ENCODE data around the gene CIITA.
A peak's percentile ranks its signal among the peaks of the same experiment; 100 is the strongest.

The CIITA gene

DNA sequence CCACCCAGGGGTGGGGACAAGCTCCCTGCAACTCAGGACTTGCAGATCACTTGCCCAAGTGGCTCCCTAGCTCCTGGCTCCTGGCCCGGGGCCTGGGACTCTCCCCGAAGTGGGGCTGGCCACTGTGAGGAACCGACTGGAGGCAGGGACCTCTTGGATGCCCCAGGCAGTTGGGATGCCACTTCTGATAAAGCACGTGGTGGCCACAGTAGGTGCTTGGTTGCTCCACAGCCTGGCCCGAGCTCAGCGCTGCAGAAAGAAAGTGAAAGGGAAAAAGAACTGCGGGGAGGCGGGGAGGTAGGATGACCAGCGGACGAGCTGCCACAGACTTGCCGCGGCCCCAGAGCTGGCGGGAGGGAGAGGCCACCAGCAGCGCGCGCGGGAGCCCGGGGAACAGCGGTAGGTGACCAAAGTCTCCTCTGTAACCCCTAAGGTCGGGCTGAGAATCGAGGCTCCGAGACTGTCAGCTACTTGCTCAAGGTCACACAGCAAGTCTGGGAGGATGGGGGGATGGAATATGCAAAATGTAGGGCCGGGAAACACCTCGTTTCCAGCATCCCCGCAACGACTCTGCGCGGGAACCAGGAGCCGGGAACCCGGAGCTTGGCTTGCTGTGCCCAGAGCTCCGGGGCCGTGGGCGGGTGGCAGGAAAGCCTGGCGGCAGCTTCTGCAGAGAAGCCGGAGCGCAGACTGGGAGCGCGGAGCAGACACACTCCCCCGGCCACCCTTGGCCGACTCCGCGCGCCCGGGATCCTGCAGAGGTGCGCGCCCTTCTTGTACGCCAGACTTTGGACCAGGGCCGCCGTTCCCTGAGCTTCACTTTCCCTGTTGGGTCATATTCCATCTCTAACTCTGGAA, 1.9 kb downstream of the CIITA start:
- peak; percentile 38 for DNase-seq (ENCODE audit: low read depth)

DNA sequence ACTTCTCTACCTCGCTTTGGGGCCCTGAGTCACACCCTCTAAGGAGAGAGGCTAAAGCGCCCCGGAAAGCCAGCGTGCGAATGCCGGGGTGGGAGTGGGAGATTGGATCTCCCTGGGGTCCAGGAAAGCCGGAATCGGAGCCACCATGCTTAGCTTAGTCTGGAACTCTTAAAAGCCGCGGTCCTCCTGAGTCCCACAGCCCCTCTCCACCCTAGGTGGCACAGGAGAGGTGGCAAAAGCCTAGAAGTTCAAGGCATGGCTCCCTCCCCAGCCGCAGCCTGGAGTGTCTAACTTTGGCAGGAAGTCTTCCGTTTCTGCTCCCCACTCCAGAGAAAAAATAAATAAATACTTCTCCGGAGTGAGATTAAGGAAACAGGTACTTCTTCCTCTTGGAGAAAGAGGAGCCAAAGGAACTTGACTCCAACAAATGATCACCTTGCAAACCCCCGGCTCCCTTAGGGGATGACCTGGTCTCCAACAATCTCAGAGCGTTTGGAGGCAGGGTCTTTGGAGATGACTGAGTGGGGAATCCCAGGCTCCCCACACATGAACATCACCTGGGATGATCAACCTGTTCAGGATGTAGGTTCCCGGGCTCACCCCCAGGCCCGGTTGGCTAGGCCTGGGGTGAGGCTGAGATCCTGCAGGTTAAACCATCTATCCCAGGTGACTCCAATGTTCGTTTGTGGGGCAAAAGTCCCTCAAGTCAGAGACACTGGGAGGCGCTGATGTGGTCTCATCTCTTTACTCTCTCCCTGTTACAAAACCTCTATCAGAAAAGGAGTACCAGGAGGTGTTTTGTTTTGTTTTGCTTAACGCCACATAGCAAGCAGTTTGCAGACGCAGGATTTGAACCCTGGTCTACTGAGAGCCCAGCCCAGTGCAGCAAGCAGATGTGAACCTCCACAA, 2.9 kb downstream of the CIITA start:
- no peak for DNase-seq (ENCODE audit: low read depth)

GRCh38 chr16:10880594-10881452, 3.8 kb downstream of the CIITA start:
- DNase-seq (ENCODE audit: low read depth): no peak

GRCh38 chr16:10881479-10882030, 4.6 kb downstream of the CIITA start:
- DNase-seq (ENCODE audit: low read depth): no peak

- DNase-seq (ENCODE audit: low read depth): no peak
Measured at GRCh38 chr16:10883004-10883403, 6.0 kb downstream of the CIITA start.

- no peak for DNase-seq (ENCODE audit: low read depth)
Measured at GRCh38 chr16:10885246-10885645, 8.2 kb downstream of the CIITA start.

GRCh38 chr16:10888320-10888937, 11.4 kb downstream of the CIITA start:
- DNase-seq (ENCODE audit: low read depth): no peak

GRCh38 chr16:10889855-10890254, 12.9 kb downstream of the CIITA start:
- DNase-seq (ENCODE audit: low read depth): no peak

GRCh38 chr16:10892782-10893318, 15.8 kb downstream of the CIITA start:
- no peak for DNase-seq (ENCODE audit: low read depth)

DNA sequence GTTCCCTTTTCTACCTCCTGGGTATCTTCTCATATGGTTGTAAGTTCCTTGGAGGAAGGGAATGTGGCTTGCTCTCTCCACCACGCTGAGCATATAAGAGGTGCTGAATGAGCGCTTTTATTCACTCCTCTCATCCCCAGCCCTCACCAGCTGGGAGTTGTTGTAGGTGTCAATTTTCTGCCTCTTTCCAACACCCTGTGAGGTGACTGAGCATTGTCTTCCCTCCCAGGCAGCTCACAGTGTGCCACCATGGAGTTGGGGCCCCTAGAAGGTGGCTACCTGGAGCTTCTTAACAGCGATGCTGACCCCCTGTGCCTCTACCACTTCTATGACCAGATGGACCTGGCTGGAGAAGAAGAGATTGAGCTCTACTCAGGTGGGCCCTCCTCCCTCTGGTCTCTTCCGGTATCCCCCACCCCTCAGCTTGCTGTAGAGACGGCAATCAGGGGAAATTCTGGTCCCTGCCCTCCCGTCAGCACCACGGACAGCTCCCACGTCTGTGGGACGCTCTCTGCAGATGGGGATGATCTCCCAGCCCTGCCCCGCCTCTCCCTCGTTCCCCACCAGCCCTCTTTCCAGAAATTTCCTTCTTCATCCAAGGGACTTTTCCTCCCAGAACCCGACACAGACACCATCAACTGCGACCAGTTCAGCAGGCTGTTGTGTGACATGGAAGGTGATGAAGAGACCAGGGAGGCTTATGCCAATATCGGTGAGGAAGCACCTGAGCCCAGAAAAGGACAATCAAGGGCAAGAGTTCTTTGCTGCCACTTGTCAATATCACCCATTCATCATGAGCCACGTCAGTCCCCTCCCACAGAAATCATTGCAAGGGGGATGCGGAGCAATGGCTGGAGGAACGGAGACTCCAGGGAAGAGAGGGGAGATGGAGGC, 18.3 kb downstream of the CIITA start:
- peak; percentile 26 for DNase-seq (ENCODE audit: low read depth)

GRCh38 chr16:10896165-10896564, 19.2 kb downstream of the CIITA start:
- DNase-seq (ENCODE audit: low read depth): no peak

- no peak for DNase-seq (ENCODE audit: low read depth)
Measured at GRCh38 chr16:10896723-10897122, 19.7 kb downstream of the CIITA start.

GRCh38 chr16:10897134-10897533, 20.1 kb downstream of the CIITA start:
- DNase-seq (ENCODE audit: low read depth): no peak

GRCh38 chr16:10902999-10903398, 26.0 kb downstream of the CIITA start:
- no peak for DNase-seq (ENCODE audit: low read depth)

GRCh38 chr16:10906482-10906881, 29.5 kb downstream of the CIITA start:
- DNase-seq (ENCODE audit: low read depth): no peak

GRCh38 chr16:10906914-10907756, 30.1 kb downstream of the CIITA start:
- DNase-seq (ENCODE audit: low read depth): no peak

DNA sequence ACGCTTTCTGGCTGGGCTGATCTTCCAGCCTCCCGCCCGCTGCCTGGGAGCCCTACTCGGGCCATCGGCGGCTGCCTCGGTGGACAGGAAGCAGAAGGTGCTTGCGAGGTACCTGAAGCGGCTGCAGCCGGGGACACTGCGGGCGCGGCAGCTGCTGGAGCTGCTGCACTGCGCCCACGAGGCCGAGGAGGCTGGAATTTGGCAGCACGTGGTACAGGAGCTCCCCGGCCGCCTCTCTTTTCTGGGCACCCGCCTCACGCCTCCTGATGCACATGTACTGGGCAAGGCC, 30.7 kb downstream of the CIITA start:
- no peak for DNase-seq (ENCODE audit: low read depth)

DNA sequence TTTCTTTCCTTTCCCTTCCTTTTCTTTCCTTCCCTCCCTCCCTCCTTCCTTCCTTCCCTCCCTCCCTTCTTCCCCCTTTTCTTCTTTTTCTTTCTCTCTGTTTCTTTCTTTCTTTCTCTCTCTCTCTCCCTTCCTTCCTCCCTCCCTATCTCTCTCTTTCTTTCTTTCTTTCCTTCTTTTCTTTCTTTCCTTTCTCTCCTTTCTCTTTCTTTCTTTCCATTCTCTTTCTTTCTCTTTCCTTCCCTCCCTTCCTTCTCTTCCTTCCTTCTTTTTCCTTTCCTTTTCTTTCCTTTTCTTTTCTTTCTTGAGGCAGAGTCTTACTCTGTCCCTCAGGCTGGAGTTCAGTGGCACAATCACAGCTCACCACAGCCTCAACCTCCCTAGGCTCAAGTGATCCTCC, 34.3 kb downstream of the CIITA start:
- DNase-seq (ENCODE audit: low read depth): no peak

DNA sequence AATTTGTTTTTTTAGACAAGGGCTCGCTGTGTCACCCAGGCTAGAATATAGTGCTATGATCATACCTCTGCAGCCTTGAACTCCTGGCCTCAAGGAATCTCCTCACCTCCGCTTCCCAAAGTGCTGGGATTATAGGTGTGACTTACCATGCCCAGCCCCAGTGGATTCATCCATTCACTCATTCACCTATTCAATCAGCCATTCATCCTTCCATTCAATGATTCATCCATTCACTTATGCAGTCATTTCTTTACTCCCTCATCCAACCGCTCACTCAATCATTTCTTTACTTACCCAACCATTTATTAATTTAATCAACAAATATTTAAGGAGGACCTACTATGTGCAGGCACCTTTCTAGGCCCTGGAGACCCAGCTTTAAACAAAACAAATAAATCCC, 39.5 kb downstream of the CIITA start:
- DNase-seq (ENCODE audit: low read depth): no peak
